Breast epithelium (tissue), 3 donors: Measurements from ENCODE around the gene SLC26A9.

Experiments
- POLR2AphosphoS5 ChIP-seq, 3 donors: sonication (generic); formaldehyde crosslinking; IDR thresholded peaks; one replicate each; pipeline ENCODE4 v1.6.1; 2017; ENCODE audit warnings: antibody characterized with exemption in 3 of 3
- TF ChIP-seq, protein P1 (sequence below), 3 donors: fragments of 450-650 bp; IDR thresholded peaks; one replicate each; pipeline ENCODE4 v1.5.1; 2016 to 2017; ENCODE audit warnings: antibody characterized with exemption in 3 of 3, mild to moderate bottlenecking in 3 of 3, moderate library complexity in 3 of 3

DNA sequence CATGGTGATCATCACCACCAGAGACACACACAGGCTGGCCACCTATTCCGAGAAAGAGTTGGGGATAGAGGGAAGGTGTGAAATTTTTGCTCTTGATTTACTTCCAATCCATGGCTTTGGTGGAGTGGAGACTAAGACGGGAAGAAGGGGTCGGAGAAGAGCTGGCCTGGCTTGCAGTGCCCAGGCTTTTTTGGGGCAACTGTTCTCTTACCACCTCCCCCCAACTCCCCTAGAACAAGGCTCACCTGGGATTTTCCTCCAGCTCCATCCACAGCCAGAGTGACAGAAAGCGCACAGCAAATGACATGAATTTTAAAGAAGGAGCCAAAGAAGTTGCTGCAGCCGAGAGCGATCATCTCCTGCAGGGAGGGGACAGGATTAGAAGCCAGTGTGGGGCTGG lies 16.0 kb downstream of the SLC26A9 start:
- TF ChIP-seq, protein P1, sequence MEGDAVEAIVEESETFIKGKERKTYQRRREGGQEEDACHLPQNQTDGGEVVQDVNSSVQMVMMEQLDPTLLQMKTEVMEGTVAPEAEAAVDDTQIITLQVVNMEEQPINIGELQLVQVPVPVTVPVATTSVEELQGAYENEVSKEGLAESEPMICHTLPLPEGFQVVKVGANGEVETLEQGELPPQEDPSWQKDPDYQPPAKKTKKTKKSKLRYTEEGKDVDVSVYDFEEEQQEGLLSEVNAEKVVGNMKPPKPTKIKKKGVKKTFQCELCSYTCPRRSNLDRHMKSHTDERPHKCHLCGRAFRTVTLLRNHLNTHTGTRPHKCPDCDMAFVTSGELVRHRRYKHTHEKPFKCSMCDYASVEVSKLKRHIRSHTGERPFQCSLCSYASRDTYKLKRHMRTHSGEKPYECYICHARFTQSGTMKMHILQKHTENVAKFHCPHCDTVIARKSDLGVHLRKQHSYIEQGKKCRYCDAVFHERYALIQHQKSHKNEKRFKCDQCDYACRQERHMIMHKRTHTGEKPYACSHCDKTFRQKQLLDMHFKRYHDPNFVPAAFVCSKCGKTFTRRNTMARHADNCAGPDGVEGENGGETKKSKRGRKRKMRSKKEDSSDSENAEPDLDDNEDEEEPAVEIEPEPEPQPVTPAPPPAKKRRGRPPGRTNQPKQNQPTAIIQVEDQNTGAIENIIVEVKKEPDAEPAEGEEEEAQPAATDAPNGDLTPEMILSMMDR (IDR thresholded peaks at IDR 0.05), result no peak
- TF ChIP-seq POLR2AphosphoS5 (IDR thresholded peaks at IDR 0.05), result no peak
